Fibroblast of skin of right biceps (primary cell): Measurements from ENCODE around the gene LMX1B.
"Not testable (repeated sequence)": the region's sequence is repeated elsewhere in the genome, so short reads cannot be mapped to it uniquely, and the experiment has no call there.

ENCODE experiments used
- DNase-seq: peaks from one replicate; pipeline ENCODE4 v3.0.0-alpha.2; 2013

The LMX1B gene

GRCh38 chr9:126613651-126614050 lies at the start of gene LMX1B:
TSS of gene LMX1B (plus strand) at chr9:126613928. CDS start at chr9:126614450, 522 bp downstream.
- peak; percentile 77 for DNase-seq

- DNase-seq: no peak
Observed at GRCh38 chr9:126564128-126564527, 49.6 kb upstream of the LMX1B start.

GRCh38 chr9:126564716-126565115 lies 49.0 kb upstream of the LMX1B start:
- DNase-seq: no peak

- no peak for DNase-seq
Observed at GRCh38 chr9:126565336-126566128, 48.2 kb upstream of the LMX1B start.

GRCh38 chr9:126569036-126569435 lies 44.7 kb upstream of the LMX1B start:
- DNase-seq: peak; percentile 31

GRCh38 chr9:126578029-126578428 lies 35.7 kb upstream of the LMX1B start:
- DNase-seq: no peak

GRCh38 chr9:126580319-126580718 lies 33.4 kb upstream of the LMX1B start:
- not testable (repeated sequence) for DNase-seq

GRCh38 chr9:126581893-126582292 lies 31.8 kb upstream of the LMX1B start:
- no peak for DNase-seq

- no peak for DNase-seq
Observed at GRCh38 chr9:126582427-126582826, 31.3 kb upstream of the LMX1B start.

GRCh38 chr9:126583144-126583760 lies 30.5 kb upstream of the LMX1B start:
- DNase-seq: no peak

- DNase-seq: no peak
Observed at GRCh38 chr9:126584611-126585010, 29.1 kb upstream of the LMX1B start.

GRCh38 chr9:126586236-126586635 lies 27.5 kb upstream of the LMX1B start:
- no peak for DNase-seq

GRCh38 chr9:126587187-126588185 lies 26.2 kb upstream of the LMX1B start:
- no peak for DNase-seq

GRCh38 chr9:126588491-126589168 lies 25.1 kb upstream of the LMX1B start:
- no peak for DNase-seq

- DNase-seq: no peak
Observed at GRCh38 chr9:126589349-126589748, 24.4 kb upstream of the LMX1B start.

GRCh38 chr9:126591083-126591482 lies 22.6 kb upstream of the LMX1B start:
- peak; percentile 14 for DNase-seq

- DNase-seq: no peak
Observed at GRCh38 chr9:126591922-126592321, 21.8 kb upstream of the LMX1B start.

- DNase-seq: no peak
Observed at GRCh38 chr9:126592461-126592860, 21.3 kb upstream of the LMX1B start.

- DNase-seq: no peak
Observed at GRCh38 chr9:126595982-126596381, 17.7 kb upstream of the LMX1B start.

- no peak for DNase-seq
Observed at GRCh38 chr9:126599047-126599650, 14.6 kb upstream of the LMX1B start.

GRCh38 chr9:126604059-126605055 lies 9.4 kb upstream of the LMX1B start:
- DNase-seq: no peak
